GM12892 (cell line): Measurements from ENCODE around the gene CALML5.

Source experiments
- DNase-seq: peaks from one replicate; pipeline ENCODE4 v3.0.0; 2011; ENCODE audit not compliant: insufficient read length
- FAIRE-seq: peaks from 2 replicates; lab custom pipeline; 2011; peaks lifted over from hg19 to GRCh38; lab: Jason Lieb, UNC
- POLR2A ChIP-seq: IDR thresholded peaks from 2 replicates; pipeline ENCODE4 v1.6.1; 2011; ENCODE audit warnings: low read depth, low read length, control low read depth
- POLR2AphosphoS5 ChIP-seq: IDR thresholded peaks from 2 replicates; pipeline ENCODE4 v1.6.1; 2011; ENCODE audit warnings: low read depth, low read length, control low read depth
- TAF1 ChIP-seq: IDR thresholded peaks from 2 replicates; pipeline ENCODE4 v1.6.1; 2011; ENCODE audit warnings: low read depth, mild to moderate bottlenecking, control low read depth, low read length, borderline replicate concordance

Gene CALML5

GRCh38 chr10:5510281-5511072 lies 11.1 kb upstream of the CALML5 start:
- FAIRE-seq (no peak), DNase-seq (no peak)
- TF ChIP-seq TAF1 = no peak

GRCh38 chr10:5509691-5510090 lies 10.3 kb upstream of the CALML5 start:
- FAIRE-seq (no peak), DNase-seq (no peak)
- TF ChIP-seq POLR2A = no peak
- TF ChIP-seq POLR2AphosphoS5 = no peak
- no peak for TF ChIP-seq TAF1

- no peak for FAIRE-seq
- TF ChIP-seq POLR2A = no peak
- TF ChIP-seq TAF1 = no peak
- DNase-seq = no peak
These were observed 9.9 kb upstream of the CALML5 start for GRCh38 chr10:5509236-5509635.

GRCh38 chr10:5508786-5509185 lies 9.4 kb upstream of the CALML5 start:
- FAIRE-seq (no peak), DNase-seq (no peak)
- TF ChIP-seq POLR2AphosphoS5 = no peak
- no peak for TF ChIP-seq TAF1
- no peak for TF ChIP-seq POLR2A

- no peak for FAIRE-seq
- DNase-seq = no peak
- no peak for TF ChIP-seq TAF1
- TF ChIP-seq POLR2AphosphoS5 = no peak
- no peak for TF ChIP-seq POLR2A
These were observed 8.8 kb upstream of the CALML5 start for GRCh38 chr10:5508161-5508604.

GRCh38 chr10:5507649-5508131 lies 8.3 kb upstream of the CALML5 start:
- TF ChIP-seq TAF1 (no peak), POLR2AphosphoS5 (no peak)
- DNase-seq = no peak
- FAIRE-seq = no peak

- TF ChIP-seq POLR2A (no peak), TAF1 (no peak), POLR2AphosphoS5 (no peak)
- FAIRE-seq (no peak), DNase-seq (no peak)
These were observed 7.6 kb upstream of the CALML5 start for GRCh38 chr10:5506751-5507648.

GRCh38 chr10:5506246-5506645 lies 6.9 kb upstream of the CALML5 start:
- no peak for DNase-seq
- TF ChIP-seq POLR2AphosphoS5 (no peak), TAF1 (no peak), POLR2A (no peak)
- FAIRE-seq = no peak

GRCh38 chr10:5504146-5505072 lies 5.0 kb upstream of the CALML5 start:
- no peak for FAIRE-seq
- no peak for TF ChIP-seq TAF1
- no peak for TF ChIP-seq POLR2A
- no peak for DNase-seq

- no peak for DNase-seq
These were observed 4.1 kb upstream of the CALML5 start for GRCh38 chr10:5503477-5503835.

More at GRCh38 chr10:5503477-5503835, 4.1 kb upstream of the CALML5 start:
- no peak for FAIRE-seq
- TF ChIP-seq TAF1 (no peak), POLR2AphosphoS5 (no peak), POLR2A (no peak)
